GF-D8 (cell line): ENCODE results near the gene PRF1.
"Not testable (repeated sequence)": the region's sequence is repeated elsewhere in the genome, so short reads cannot be mapped to it uniquely, and the experiment has no call there.

Experiments
- DNase-seq: peaks from one replicate; lab custom pipeline; 2025; lab: John Stamatoyannopoulos, UW

Gene PRF1

GRCh38 chr10:70617798-70618568 is 15.4 kb upstream of the PRF1 start:
- DNase-seq = no peak

DNA sequence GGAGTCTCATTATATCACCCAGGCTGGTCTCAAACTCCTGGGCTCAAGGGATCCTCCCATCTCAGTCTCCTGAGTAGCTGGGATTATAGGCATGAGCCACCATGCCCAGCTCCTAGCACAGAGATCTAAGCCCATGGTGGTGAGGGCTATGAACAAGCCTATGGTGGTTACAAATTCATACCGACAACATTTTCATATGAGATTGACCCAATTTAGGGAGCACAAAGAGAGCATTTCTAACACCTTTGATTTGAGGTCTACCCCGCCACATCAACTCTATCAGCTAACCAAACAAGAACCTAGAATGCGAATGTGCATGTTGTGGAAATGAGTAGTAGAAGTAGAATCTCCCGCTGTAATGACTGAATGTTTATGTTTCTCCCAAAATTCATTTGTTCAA is 14.2 kb upstream of the PRF1 start:
- no peak for DNase-seq

DNA sequence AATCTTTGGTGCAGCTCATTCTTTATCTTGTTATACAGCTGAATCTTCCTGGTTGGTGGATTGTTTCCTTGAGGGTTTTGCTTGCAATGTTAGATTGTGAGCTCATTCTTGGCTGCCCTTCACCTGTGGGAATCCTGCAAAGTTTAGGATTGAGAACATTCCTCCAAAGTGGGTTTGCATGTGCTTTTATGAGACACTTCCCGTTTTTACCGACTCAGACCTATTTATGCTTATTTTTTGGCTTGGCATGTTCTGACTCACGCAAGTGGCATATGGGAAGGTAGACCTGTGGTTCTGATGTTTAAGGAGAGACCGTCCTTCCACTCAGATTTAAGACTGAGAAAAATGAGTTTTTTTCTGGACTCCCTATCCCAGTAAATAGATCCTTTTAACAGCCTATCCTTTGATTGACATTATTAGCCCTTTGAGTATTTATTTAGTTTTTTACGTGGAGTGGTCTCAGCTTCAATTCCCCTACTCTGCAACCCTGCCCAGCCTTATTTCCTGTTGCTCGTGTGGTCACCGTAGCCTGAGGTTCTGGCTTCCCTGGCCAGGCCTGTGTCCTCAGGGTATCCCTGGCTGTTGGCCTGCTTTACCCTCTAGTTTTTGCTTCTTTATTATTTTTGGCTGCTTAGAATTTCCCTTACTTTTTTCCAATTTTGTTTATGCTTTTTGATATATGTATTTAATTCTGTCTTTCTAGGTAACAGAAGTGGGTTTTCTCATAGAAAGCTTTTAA is 13.4 kb upstream of the PRF1 start:
- no peak for DNase-seq

- DNase-seq = no peak
These were observed 12.7 kb upstream of the PRF1 start for GRCh38 chr10:70615211-70615610.

- DNase-seq = not testable (repeated sequence)
These were observed 11.8 kb upstream of the PRF1 start for GRCh38 chr10:70614364-70614763.

- DNase-seq = no peak
These were observed 11.4 kb upstream of the PRF1 start for GRCh38 chr10:70613941-70614340.

DNA sequence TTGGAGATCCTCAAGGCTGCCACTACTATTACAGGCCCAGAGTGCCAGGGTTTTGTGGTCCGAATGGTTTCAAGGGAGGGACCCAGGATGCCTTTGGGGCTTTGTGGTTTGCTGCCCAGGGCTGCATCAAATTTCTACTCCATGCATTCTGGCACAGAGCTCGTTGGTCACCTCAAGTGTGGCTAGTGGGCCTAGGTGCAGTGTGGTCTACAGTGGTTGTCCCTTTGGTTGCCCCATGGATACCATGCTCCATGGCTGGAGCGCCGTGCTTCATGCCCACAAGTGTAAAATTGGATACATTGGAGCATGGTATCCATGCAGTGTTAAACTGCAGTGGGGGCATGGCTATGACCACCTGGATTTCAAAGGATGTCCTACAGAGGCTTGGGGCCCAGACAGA is 5.4 kb upstream of the PRF1 start:
- no peak for DNase-seq

DNA sequence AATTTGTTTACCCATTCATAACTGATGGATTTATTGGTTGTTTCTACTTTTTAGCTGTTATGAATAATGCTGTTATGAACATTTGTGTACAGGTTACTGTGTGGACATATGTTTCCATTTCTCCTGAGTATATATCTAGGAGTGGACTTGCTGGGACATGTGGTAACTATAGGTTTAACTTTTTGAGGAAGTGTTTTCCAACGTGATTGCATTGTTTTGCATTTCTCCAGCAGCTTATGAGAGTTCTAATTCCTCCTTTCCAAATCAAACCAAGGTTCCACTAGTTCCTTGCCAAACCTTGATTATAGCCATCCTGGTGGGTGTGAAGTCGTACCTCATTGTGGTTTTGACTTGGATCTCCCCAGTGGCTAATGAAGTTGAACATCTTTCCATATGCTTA is 2.6 kb upstream of the PRF1 start:
- DNase-seq = no peak

DNA sequence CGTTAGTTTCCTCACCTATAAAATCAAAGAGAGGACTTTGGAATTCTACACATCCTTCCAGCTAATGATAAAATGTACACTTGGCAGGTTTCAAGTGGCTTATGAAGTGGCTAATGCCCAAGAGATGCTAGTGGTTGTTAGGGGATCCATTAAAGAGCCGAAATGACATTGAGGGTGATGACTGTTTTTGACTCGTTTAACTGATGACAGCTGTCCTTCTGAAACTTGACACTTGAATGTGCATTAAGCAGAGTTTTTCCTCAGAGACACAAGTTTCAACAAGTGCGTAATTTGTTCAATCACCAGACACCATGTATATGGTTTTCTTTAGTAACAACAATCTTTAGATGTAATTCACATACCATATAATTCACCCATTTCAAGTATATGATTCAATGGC is 1.6 kb upstream of the PRF1 start:
- DNase-seq = no peak

DNA sequence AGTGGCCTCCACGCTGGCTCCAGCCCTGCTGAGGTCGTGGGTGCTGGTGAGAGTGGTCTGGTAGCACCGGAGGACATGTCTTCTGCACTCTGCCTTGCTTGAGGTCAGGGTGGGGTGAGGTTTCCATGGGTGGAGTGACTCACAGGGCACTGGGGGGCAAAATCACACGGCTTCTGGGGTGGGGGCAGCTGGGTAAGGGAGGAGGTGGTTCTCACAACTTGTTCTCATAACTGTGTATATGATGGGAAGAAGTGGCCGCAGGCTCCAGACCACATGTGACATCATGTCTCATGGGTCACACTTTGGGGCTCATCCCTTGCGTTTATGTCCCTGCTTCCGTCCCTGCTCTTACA is 884 bp upstream of the PRF1 start:
- no peak for DNase-seq

GRCh38 chr10:70601746-70602145 is 795 bp downstream of the PRF1 start:
- no peak for DNase-seq

GRCh38 chr10:70600512-70601395 is 1.8 kb downstream of the PRF1 start:
- no peak for DNase-seq

DNA sequence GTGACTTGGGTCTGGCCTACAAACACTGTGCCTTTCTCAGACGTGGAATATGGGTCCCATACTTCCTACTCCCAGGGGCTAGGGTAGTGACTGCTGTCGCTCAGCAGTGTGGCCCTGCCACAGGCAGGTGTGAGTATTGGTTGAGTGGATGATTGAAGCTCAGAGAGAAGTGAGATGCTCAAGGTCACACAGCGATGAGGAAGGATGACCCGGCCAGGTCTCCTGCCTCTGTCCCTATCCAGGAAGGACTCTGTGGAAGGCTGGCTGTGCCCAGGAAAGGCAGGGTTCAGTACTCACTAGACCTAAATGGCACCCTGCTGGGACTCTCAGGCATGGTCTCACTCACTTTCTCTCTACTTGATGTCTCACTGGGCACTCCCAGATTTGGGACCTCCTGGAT is 2.8 kb downstream of the PRF1 start:
- DNase-seq = no peak

- no peak for DNase-seq
These were observed 3.2 kb downstream of the PRF1 start for GRCh38 chr10:70599319-70599718.

DNA sequence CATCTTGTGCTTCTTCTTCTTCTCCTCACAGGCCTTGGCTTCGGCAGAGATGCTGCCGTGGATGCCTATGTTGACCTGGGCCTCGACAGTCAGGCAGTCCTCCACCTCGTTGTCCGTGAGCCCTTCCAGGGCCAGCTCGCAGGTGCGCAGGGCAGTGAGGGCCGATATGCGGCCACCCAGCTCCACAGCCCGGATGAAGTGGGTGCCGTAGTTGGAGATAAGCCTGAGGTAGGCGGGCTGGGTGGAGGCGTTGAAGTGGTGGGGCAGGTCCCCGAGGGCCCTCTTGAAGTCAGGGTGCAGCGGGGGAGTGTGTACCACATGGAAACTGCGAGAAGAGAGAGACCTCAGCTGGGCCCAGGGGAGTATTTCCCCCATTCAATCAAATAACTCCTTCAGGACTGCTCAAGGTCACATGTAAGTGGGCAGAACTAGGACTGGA is 3.7 kb downstream of the PRF1 start:
- no peak for DNase-seq

DNA sequence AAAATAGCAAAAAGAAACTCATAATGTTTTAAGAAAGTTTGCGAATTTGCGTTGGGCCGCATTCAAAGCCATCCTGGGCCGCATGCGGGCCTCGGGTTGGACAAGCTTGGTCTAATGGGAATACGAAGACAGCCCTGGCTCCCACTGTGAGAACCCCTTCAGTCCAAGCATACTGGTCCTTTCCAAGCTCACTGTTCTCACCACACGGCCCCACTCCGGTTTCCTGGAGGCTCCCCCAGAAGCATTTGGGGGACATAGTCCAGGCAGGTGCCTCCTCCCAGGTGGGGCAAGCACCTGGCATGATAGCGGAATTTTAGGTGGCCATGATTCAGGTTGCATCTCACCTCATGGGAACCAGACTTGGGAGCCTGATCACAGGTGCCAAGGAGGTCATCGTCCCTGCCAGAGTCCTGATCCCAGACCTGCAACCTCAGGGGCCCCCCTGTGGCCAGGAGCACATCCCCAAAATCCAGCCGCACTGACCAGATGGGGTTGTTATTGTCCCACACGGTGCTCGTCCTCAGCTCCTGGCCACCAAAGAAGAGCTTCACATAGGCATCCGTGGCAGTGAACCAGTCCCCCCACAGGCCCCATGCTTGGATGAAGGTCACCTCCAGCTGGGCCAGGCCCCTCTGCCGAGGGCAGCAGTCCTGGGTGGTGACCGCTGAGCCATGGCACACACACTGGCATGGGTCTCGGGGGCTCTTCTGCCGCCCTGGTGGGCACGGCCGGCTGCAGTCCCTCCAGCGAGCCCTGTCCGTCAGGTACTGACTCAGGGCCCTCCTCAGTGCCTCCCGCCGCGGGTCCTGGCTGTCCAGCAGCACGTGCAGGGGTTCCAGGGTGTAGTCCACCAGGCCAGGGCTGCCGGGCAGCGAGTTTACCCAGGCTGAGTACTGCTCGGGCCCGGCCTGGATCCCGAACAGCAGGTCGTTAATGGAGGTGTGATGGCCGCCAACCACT is 4.4 kb downstream of the PRF1 start:
- DNase-seq = no peak

DNA sequence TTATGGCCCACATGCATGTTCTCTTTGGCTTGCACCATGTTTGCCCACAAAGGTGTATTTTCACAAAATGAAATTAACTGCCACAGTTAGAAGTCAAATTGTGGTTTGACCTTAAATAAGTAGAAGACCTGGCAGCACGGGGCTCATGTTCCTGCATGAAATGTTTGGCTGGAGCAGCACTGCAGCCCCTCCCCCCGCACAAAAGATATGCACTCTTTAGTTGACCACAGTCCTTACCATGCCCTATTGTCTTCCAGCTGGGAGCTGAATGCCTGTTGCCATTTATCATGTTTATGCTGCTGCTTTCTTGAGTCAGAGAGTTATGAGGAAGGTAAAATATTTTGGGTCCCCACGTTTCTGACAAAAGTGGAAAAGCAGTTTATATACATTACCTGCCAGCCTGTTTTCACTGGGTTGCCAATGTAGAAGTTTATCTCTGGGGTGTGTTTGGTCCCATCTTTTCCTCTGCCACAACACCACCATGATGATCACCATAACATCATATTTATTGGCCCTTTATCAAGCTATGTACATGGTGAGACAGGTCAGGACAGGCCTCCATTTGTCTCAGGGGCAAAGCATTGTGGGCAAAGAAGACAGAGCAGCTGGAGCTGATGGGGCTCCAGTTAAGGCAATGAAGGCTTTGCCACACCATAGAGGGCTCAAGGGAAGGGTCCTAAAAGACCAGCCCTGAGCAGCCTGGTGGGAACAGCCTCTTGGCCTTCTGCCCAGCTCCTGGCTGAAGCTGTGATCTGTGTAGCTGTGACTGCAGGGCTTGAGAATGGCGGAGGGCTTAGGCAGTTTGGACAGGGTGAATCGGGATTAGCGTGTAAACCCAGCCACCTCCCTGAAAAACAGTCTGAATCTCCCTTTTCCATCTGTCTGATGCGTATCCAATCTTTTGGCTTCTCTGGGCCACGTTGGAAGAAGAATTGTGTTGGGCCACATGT is 5.4 kb downstream of the PRF1 start:
- DNase-seq = no peak

DNA sequence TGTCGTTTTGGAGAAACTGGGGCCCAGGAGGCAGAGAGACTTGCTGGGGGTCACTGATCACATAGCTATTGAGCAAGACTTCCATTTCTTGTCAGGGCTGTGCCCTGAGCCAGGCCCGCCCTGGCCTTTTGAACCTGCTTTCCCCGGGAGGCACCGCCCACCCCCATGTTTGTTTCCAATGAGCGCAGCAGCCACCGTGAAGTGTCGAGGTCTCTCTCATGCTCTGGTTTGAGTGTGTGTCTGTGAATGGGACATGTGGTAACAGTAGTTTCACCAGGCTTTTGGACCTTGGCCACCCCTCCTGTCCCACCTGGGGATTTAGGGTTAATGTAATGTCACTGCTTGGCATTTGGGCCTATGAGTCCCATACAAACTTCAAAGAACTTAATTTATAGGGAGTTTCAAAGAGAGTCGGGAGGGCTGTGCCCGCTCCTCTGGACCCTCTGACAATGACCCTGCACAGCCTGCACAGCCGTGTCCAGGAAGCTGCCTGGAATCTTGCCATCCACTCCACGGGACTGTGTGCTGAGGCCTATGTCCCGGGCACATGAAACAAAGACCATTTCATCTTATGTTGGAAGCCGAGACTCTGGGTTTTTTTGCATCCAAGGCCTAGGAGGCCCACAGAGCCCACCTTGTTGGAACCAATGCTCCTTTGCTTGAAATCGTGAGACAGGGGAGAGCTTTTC is 6.3 kb downstream of the PRF1 start:
- no peak for DNase-seq

GRCh38 chr10:70595566-70596016 is 7.0 kb downstream of the PRF1 start:
- DNase-seq = no peak

DNA sequence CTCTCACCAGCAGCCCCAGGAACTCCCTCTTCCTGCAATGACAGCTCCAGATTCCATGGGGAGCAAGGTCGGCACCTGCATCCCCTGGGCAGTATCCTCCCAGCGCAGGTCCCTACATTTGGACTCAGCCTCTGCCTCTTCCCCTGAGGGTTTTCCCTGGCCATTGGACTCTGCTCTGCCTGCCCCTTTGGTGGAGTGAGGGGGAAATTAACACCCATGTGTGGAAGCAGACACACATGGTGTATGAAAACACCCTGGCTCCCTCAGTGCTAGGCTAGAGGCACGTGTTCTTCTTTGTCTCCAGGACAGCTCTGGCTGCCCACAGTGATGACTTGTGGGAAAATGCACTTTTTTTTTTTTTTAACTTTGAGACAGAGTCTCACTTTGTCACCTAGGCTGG is 8.4 kb downstream of the PRF1 start:
- DNase-seq = no peak
